ENCODE data around the gene ZNF718.

GRCh38 chr4:138935-139334 lies 14.6 kb downstream of the ZNF718 start:
- TF ChIP-seq CTCF (conservative IDR thresholded peaks at IDR 0.05; ENCODE audit: low read depth, low read length) (no peak), EZH2 (IDR thresholded peaks at IDR 0.05; ENCODE audit: low read length, unreplicated experiment) (no peak), EZH2phosphoT487 (IDR thresholded peaks at IDR 0.05; ENCODE audit: borderline replicate concordance, low read length) (no peak)

Measured in PC-3 (cell line).